Uterus (tissue), 2 donors: ENCODE results near the gene FHIT.

Source experiments
- POLR2A ChIP-seq, 2 donors: fragments of 450-650 bp; IDR thresholded peaks; one replicate each; pipeline ENCODE4 v1.6.1; 2016; ENCODE audit warnings: antibody characterized with exemption in 2 of 2, mild to moderate bottlenecking in 1 of 2, moderate library complexity in 1 of 2
- TF ChIP-seq, protein P1 (sequence below), 4 experiments: fragments of 200-600 bp in 2 of 4; fragments of 450-650 bp in 2 of 4; sonication (generic) in 2 of 4; IDR thresholded peaks; one replicate each; pipeline ENCODE4 v1.5.1; 2016 to 2019; ENCODE audit warnings: antibody characterized with exemption in 4 of 4, mild to moderate bottlenecking in 2 of 4, moderate library complexity in 1 of 4

DNA sequence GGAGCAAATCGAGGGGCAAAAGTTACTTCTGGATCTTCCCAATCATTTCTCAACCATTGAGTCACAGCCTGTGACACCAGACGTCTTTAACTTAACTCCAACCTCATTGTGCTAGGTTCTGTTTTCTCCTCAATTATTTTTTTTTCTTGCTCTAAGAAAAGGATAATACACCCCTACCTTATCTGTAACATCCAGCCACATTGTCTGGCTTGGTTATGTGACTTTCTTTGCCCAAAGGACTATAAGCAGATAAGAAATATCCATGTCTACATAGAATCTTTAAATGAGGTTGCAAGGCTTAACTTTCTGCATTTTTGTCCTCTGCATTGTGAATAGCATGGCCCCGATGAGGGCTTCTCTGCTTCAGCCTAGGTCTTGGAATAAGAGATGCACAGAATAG, 1419.0 kb downstream of the FHIT start:
- no peak for TF ChIP-seq POLR2A (IDR thresholded peaks at IDR 0.05)
- TF ChIP-seq, protein P1, sequence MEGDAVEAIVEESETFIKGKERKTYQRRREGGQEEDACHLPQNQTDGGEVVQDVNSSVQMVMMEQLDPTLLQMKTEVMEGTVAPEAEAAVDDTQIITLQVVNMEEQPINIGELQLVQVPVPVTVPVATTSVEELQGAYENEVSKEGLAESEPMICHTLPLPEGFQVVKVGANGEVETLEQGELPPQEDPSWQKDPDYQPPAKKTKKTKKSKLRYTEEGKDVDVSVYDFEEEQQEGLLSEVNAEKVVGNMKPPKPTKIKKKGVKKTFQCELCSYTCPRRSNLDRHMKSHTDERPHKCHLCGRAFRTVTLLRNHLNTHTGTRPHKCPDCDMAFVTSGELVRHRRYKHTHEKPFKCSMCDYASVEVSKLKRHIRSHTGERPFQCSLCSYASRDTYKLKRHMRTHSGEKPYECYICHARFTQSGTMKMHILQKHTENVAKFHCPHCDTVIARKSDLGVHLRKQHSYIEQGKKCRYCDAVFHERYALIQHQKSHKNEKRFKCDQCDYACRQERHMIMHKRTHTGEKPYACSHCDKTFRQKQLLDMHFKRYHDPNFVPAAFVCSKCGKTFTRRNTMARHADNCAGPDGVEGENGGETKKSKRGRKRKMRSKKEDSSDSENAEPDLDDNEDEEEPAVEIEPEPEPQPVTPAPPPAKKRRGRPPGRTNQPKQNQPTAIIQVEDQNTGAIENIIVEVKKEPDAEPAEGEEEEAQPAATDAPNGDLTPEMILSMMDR (IDR thresholded peaks at IDR 0.05): no peak
